Neural progenitor cell (in vitro differentiated cells): Measurements from ENCODE around the gene TCF7L1. TPM values are rescaled to one million over a fixed set of nuclear protein-coding genes. Genes with fewer than 3 reads are reported as not detected.

Experiments used
- DNase-seq: peaks from one replicate; pipeline ENCODE4 v3.0.0-alpha.2; 2016; ENCODE audit warnings: low spot score
- H2AFZ ChIP-seq: fragments of 200-600 bp; sonication (generic); replicated peaks from 2 replicates; pipeline ENCODE4 v1.6.1; 2016; ENCODE audit warnings: antibody characterized with exemption
- H3F3A ChIP-seq: fragments of 200-600 bp; sonication (generic); 2 replicates; pipeline ENCODE4 v1.6.1; 2016; ENCODE audit warnings: antibody characterized with exemption, low read depth
- H3K27ac ChIP-seq: fragments of 200-600 bp; sonication (generic); 2 replicates; pipeline ENCODE4 v1.5.1; 2016; ENCODE audit warnings: mild to moderate bottlenecking
- H3K27me3 ChIP-seq: fragments of 200-600 bp; sonication (generic); 2 replicates; pipeline ENCODE4 v1.6.1; 2016; ENCODE audit warnings: mild to moderate bottlenecking, moderate library complexity
- H3K36me3 ChIP-seq: fragments of 200-600 bp; sonication (generic); 2 replicates; pipeline ENCODE4 v1.5.1; 2016
- H3K4me1 ChIP-seq: fragments of 200-600 bp; sonication (generic); 2 replicates; pipeline ENCODE4 v1.6.1; 2016; ENCODE audit warnings: mixed run types
- H3K4me2 ChIP-seq: fragments of 200-600 bp; sonication (generic); 2 replicates; pipeline ENCODE4 v1.6.1; 2016
- H3K4me3 ChIP-seq: fragments of 200-600 bp; sonication (generic); 2 replicates; pipeline ENCODE4 v1.5.1; 2016
- H3K79me2 ChIP-seq: fragments of 200-600 bp; sonication (generic); 2 replicates; pipeline ENCODE4 v1.6.1; 2016; ENCODE audit warnings: low read depth
- H3K9ac ChIP-seq: fragments of 200-600 bp; sonication (generic); 2 replicates; pipeline ENCODE4 v1.6.1; 2016
- H3K9me3 ChIP-seq: fragments of 200-600 bp; sonication (generic); 2 replicates; pipeline ENCODE4 v1.5.1; 2016; ENCODE audit warnings: low read depth
- H4K20me1 ChIP-seq: fragments of 200-600 bp; sonication (generic); 2 replicates; pipeline ENCODE4 v1.6.1; 2016; ENCODE audit warnings: low read depth
- H3K27ac Mint-ChIP-seq: 3 replicates; pipeline ENCODE4 v1.8.0; 2021; ENCODE audit warnings: mixed read lengths
- H3K27me3 Mint-ChIP-seq: 2 replicates; pipeline ENCODE4 v1.8.0; 2022; ENCODE audit warnings: low read depth, mild to moderate bottlenecking, inconsistent platforms, moderate library complexity, mixed read lengths; ENCODE audit not compliant: insufficient read depth
- H3K36me3 Mint-ChIP-seq: 3 replicates; pipeline ENCODE4 v1.8.0; 2021; ENCODE audit warnings: mixed read lengths
- H3K4me1 Mint-ChIP-seq: 3 replicates; pipeline ENCODE4 v1.8.0; 2021; ENCODE audit warnings: mixed read lengths
- H3K4me3 Mint-ChIP-seq: 3 replicates; pipeline ENCODE4 v1.8.0; 2021; ENCODE audit warnings: mild to moderate bottlenecking, moderate library complexity, mixed read lengths
- H3K9me3 Mint-ChIP-seq: 3 replicates; pipeline ENCODE4 v1.8.0; 2020; ENCODE audit warnings: mixed read lengths
- EZH2 ChIP-seq: fragments of 200-600 bp; sonication (generic); IDR thresholded peaks from 2 replicates; pipeline ENCODE4 v1.6.1; 2017; ENCODE audit warnings: antibody characterized with exemption, mild to moderate bottlenecking, moderate library complexity
- EZH2phosphoT487 ChIP-seq: fragments of 200-600 bp; sonication (generic); IDR thresholded peaks from 2 replicates; pipeline ENCODE4 v1.6.1; 2017; ENCODE audit warnings: antibody characterized with exemption
- total RNA-seq: library from RNA; depleted of rRNA; stranded (reverse); fragments of >200 nt; gene quantifications from 2 replicates; pipeline ENCODE4 v1.2.3, GENCODE V29; 2015; ENCODE audit warnings: low replicate concordance
- TF ChIP-seq, protein P1 (sequence below): fragments of 200-600 bp; sonication (generic); IDR thresholded peaks from 2 replicates; pipeline ENCODE4 v1.5.1; 2017; ENCODE audit warnings: antibody characterized with exemption, mild to moderate bottlenecking

Gene TCF7L1
- total RNA-seq, 1 donor from 2014 or later: 1.0 TPM

DNA sequence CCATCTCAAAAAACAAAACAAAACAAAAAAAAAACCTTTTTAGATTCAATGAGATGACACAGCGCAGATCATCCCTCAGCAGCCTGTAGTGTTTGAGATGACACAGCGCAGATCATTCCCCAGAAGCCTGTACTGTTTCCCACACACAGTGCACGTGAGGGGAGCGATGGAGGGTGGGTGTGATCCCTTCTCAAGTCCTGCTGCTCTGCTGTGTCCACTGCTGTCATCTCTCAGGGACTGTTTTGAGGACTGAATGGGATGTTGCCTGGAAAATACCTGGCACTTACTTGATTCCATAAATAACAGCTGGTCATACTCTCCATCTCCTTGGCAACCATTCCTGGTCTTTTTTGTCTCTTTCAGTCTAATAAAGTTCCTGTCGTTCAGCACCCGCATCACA lies 168.9 kb downstream of the TCF7L1 start:
- H3K36me3 Mint-ChIP-seq: peaks cover 18% of the 10 kb centered on the region
- Histone ChIP-seq H3K27ac (no peak overlapping the region), H3K27me3 (no peaks in the 10 kb centered on the region), H3F3A (peaks cover 9% of the 10 kb centered on the region), H3K79me2 (no peaks in the 10 kb centered on the region), H2AFZ (no peak overlapping the region), H3K9me3 (no peaks in the 10 kb centered on the region), H3K36me3 (no peaks in the 10 kb centered on the region), H3K9ac (no peak overlapping the region), H3K4me3 (no peak overlapping the region), H3K4me2 (no peak overlapping the region), H4K20me1 (no peaks in the 10 kb centered on the region), H3K4me1 (no peaks in the 10 kb centered on the region)
- H3K27ac Mint-ChIP-seq: no peak overlapping the region
- peaks cover 4% of the 10 kb centered on the region for H3K27me3 Mint-ChIP-seq
- H3K9me3 Mint-ChIP-seq: no peaks in the 10 kb centered on the region
- no peak overlapping the region for H3K4me3 Mint-ChIP-seq
- TF ChIP-seq EZH2 (no peak), EZH2phosphoT487 (no peak)
- TF ChIP-seq, protein P1, sequence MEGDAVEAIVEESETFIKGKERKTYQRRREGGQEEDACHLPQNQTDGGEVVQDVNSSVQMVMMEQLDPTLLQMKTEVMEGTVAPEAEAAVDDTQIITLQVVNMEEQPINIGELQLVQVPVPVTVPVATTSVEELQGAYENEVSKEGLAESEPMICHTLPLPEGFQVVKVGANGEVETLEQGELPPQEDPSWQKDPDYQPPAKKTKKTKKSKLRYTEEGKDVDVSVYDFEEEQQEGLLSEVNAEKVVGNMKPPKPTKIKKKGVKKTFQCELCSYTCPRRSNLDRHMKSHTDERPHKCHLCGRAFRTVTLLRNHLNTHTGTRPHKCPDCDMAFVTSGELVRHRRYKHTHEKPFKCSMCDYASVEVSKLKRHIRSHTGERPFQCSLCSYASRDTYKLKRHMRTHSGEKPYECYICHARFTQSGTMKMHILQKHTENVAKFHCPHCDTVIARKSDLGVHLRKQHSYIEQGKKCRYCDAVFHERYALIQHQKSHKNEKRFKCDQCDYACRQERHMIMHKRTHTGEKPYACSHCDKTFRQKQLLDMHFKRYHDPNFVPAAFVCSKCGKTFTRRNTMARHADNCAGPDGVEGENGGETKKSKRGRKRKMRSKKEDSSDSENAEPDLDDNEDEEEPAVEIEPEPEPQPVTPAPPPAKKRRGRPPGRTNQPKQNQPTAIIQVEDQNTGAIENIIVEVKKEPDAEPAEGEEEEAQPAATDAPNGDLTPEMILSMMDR: no peak
- DNase-seq: no peak
- peaks cover 5% of the 10 kb centered on the region for H3K4me1 Mint-ChIP-seq

DNA sequence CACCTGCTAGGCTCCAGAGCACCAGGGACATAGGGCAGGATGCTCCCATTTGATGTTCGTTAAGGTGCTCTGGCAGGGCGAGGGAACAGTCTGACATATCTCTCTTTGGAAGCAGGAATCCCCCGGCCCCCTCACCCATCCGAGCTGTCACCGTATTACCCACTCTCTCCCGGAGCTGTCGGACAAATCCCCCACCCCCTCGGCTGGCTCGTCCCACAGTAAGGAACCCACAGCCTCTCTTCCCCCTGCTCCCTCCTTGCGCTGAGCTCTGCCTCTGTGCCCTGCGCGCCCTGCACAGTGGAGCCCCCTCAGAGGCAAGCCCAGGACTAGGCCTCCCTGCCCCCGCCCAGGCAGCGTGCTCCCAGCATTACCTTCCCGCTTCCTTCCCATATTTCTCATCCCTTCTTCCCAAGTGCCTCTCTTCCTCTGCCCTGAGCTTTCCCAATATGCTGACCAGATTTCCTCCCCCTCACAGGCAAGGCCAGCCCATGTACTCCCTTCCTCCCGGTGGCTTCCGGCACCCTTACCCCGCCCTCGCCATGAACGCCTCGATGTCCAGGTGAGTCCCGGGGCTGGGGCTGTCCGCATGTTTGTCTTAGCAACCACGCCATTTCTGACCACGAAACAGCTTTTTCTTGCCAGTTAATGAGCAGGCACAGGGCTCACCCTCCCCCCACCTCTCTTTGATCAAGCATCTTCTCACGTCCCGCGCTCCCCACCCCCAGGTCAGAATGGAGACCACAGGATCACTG lies 170.8 kb downstream of the TCF7L1 start:
- Mint-ChIP-seq H3K9me3 (no peaks in the 10 kb centered on the region), H3K36me3 (peaks cover 16% of the 10 kb centered on the region), H3K4me3 (no peak overlapping the region), H3K27ac (peak overlapping the region; percentile 77), H3K27me3 (peaks cover 4% of the 10 kb centered on the region), H3K4me1 (peaks cover 5% of the 10 kb centered on the region)
- no peak for TF ChIP-seq EZH2
- TF ChIP-seq EZH2phosphoT487: no peak
- TF ChIP-seq, protein P1: no peak
- no peaks in the 10 kb centered on the region for H3K27me3 ChIP-seq
- no peak overlapping the region for H3K4me2 ChIP-seq
- no peaks in the 10 kb centered on the region for H4K20me1 ChIP-seq
- H3K27ac ChIP-seq: no peak overlapping the region
- no peaks in the 10 kb centered on the region for H3K36me3 ChIP-seq
- H3K4me1 ChIP-seq: no peaks in the 10 kb centered on the region
- H3K9me3 ChIP-seq: no peaks in the 10 kb centered on the region
- H3F3A ChIP-seq: peaks cover 3% of the 10 kb centered on the region
- no peak overlapping the region for H3K4me3 ChIP-seq
- H2AFZ ChIP-seq: no peak overlapping the region
- no peak overlapping the region for H3K9ac ChIP-seq
- H3K79me2 ChIP-seq: no peaks in the 10 kb centered on the region
- DNase-seq: no peak

DNA sequence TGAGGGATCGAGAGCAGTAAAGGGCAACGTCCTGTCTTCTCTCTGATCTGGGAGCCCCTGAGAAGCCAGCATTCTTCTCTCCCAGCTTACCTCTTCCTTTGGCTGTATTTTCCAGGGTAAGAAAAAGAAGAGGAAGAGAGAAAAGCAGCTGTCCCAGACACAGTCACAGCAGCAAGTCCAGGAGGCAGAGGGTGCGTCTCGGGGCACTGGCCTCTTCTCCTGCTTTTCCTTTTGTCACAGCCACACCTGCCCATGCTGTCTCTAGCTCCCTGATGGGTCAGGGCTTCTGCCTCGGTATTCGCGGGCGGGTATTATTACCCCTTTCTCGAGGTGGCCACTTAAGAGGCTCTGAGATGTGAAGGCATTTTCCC lies 174.3 kb downstream of the TCF7L1 start:
- Histone ChIP-seq H3F3A (no peaks in the 10 kb centered on the region), H3K79me2 (no peaks in the 10 kb centered on the region), H3K27ac (peak overlapping the region; percentile 53), H3K27me3 (no peaks in the 10 kb centered on the region), H4K20me1 (no peaks in the 10 kb centered on the region), H3K9ac (no peak overlapping the region), H3K4me2 (no peak overlapping the region), H3K4me1 (no peaks in the 10 kb centered on the region), H3K4me3 (no peak overlapping the region), H2AFZ (no peak overlapping the region), H3K9me3 (no peaks in the 10 kb centered on the region), H3K36me3 (no peaks in the 10 kb centered on the region)
- Mint-ChIP-seq H3K27me3 (peaks cover 4% of the 10 kb centered on the region), H3K36me3 (peaks cover 20% of the 10 kb centered on the region), H3K4me1 (peaks cover 2% of the 10 kb centered on the region), H3K4me3 (no peak overlapping the region), H3K9me3 (no peaks in the 10 kb centered on the region), H3K27ac (no peak overlapping the region)
- DNase-seq: no peak
- no peak for TF ChIP-seq EZH2
- TF ChIP-seq, protein P1: no peak
- no peak for TF ChIP-seq EZH2phosphoT487
